K562 (cell line): Measurements from ENCODE around the gene CCL20. TPM values are rescaled to one million over a fixed set of nuclear protein-coding genes. Genes with fewer than 3 reads are reported as not detected.

Source experiments
- ATAC-seq: fragments of 200-7000 bp; cut with Tn5 transposase; 3 replicates; pipeline ENCODE4 v1.9.1; 2020; ENCODE audit warnings: moderate library complexity
- BruUV-seq: library from RNA; stranded (reverse); fragments of 400-500 nt; replicated peaks from 2 replicates; lab custom pipeline; 2021; lab: Mats Ljungman, UMichigan
- CTCF ChIA-PET: fragments of 300-600 bp; formaldehyde crosslinking; extraction: SDS; loops from one replicate; lab custom pipeline; 2021; ENCODE audit warnings: low intra/inter-chr PET ratio; lab: Yijun Ruan, JAX
- POLR2A ChIA-PET: fragments of 300-600, 350-650 bp; sonication (Branson Sonifier 250); formaldehyde crosslinking; extraction: SDS; loops from one replicate; lab custom pipeline; 2021; ENCODE audit warnings: antibody characterized with exemption, inconsistent platforms; lab: Yijun Ruan, JAX
- DNase-seq, 4 experiments: peaks; one replicate each; pipeline versions ENCODE4 v3.0.0 to v3.0.0-alpha.2; 2011 to 2018; ENCODE audit warnings: low spot score in 3 of 4, mixed read lengths in 3 of 4; ENCODE audit errors: extremely low read depth in 1 of 4
- FAIRE-seq: peaks from 2 replicates; lab custom pipeline; 2011; peaks lifted over from hg19 to GRCh38; lab: Jason Lieb, UNC
- H2AFZ ChIP-seq: 2 replicates; pipeline ENCODE4 v1.6.0; 2011; ENCODE audit warnings: low read depth, low read length, control low read depth, inconsistent platforms
- H3K27ac ChIP-seq: fragments of 200-600 bp; 3 replicates; pipeline ENCODE4 v1.8.0; 2011; ENCODE audit warnings: low read depth, mild to moderate bottlenecking, control low read depth, inconsistent platforms, low read length, moderate library complexity, mixed read lengths; ENCODE audit errors: extremely low read depth
- H3K27me3 ChIP-seq, 2 experiments: fragments of 300-600 bp in 1 of 2; 2 replicates in 1 of 2; 3 replicates in 1 of 2; pipeline versions ENCODE4 v1.6.0 to v1.8.0; 2011; ENCODE audit warnings: inconsistent platforms in 2 of 2, low read length in 2 of 2, mild to moderate bottlenecking in 1 of 2, mixed read lengths in 1 of 2, moderate library complexity in 1 of 2; ENCODE audit not compliant: control insufficient read depth in 2 of 2, insufficient read depth in 2 of 2
- H3K36me3 ChIP-seq: fragments of 300-600 bp; 3 replicates; pipeline ENCODE4 v1.8.0; 2011; ENCODE audit warnings: mild to moderate bottlenecking, low read length, inconsistent platforms; ENCODE audit not compliant: control insufficient read depth, insufficient read depth
- H3K4me1 ChIP-seq, 2 experiments: fragments of 200-600 bp in 1 of 2; replicated peaks in 1 of 2; 2 replicates in 1 of 2; 3 replicates in 1 of 2; pipeline versions ENCODE4 v1.5.1 to v1.8.0; 2011; ENCODE audit warnings: inconsistent platforms in 2 of 2, low read length in 2 of 2, mild to moderate bottlenecking in 1 of 2, mixed read lengths in 1 of 2, moderate library complexity in 1 of 2; ENCODE audit not compliant: control insufficient read depth in 2 of 2, insufficient read depth in 2 of 2
- H3K4me2 ChIP-seq: 2 replicates; pipeline ENCODE4 v1.6.1; 2011; ENCODE audit warnings: low read length, control low read depth, inconsistent platforms, mixed read lengths; ENCODE audit not compliant: insufficient read depth
- H3K4me3 ChIP-seq: fragments of 200-600 bp; sonication (generic), shearing (Covaris generic); 2 replicates; pipeline ENCODE4 v1.5.1; 2016; ENCODE audit warnings: control low read depth, inconsistent platforms
- H3K79me2 ChIP-seq: fragments of 200-600 bp; 3 replicates; pipeline ENCODE4 v1.8.0; 2011; ENCODE audit warnings: low read length, inconsistent platforms; ENCODE audit not compliant: control insufficient read depth, insufficient read depth
- H3K9ac ChIP-seq, 2 experiments: 2 replicates each; pipeline versions ENCODE4 v1.6.0 to v1.6.1; 2011; ENCODE audit warnings: low read depth in 2 of 2, low read length in 2 of 2, control low read depth in 1 of 2, inconsistent platforms in 1 of 2, mild to moderate bottlenecking in 1 of 2, mixed read lengths in 1 of 2; ENCODE audit not compliant: insufficient read depth in 1 of 2
- H3K9me1 ChIP-seq: one replicate; pipeline ENCODE4 v1.6.0; 2011; ENCODE audit warnings: inconsistent platforms, mild to moderate bottlenecking, low read length, moderate library complexity; ENCODE audit not compliant: control insufficient read depth, insufficient read depth
- H3K9me3 ChIP-seq: replicated peaks from 2 replicates; pipeline ENCODE4 v1.5.1; 2011; ENCODE audit warnings: low read depth, low read length, inconsistent platforms; ENCODE audit not compliant: control insufficient read depth, insufficient read depth
- H4K20me1 ChIP-seq: replicated peaks from 2 replicates; pipeline ENCODE4 v1.6.1; 2011; ENCODE audit warnings: low read length, inconsistent platforms, mixed read lengths; ENCODE audit not compliant: control insufficient read depth, insufficient read depth
- BCL6 ChIP-seq: fragments of 250-450 bp; sonication (Bioruptor Pico); IDR thresholded peaks from 2 replicates; pipeline ENCODE4 v1.4.0; 2020
- CC2D1A ChIP-seq: fragments of 450-650 bp; IDR thresholded peaks from 2 replicates; pipeline ENCODE4 v1.6.1; 2017; ENCODE audit warnings: mild to moderate bottlenecking
- CCAR2 ChIP-seq: fragments of 200-400 bp; formaldehyde crosslinking; IDR thresholded peaks from 2 replicates; pipeline ENCODE4 v1.6.1; 2017; ENCODE audit warnings: mild to moderate bottlenecking, low read depth, low read length
- CREB1 ChIP-seq, 2 experiments: sonication (generic) in 1 of 2; formaldehyde crosslinking in 1 of 2; IDR thresholded peaks; 2 replicates each; pipeline versions ENCODE4 v1.6.1 to v1.8.0; 2012 to 2022; ENCODE audit warnings: inconsistent platforms in 1 of 2, mild to moderate bottlenecking in 1 of 2, missing genetic modification reagents in 1 of 2, moderate library complexity in 1 of 2
- GTF2B ChIP-seq: IDR thresholded peaks from 2 replicates; pipeline ENCODE4 v1.6.1; 2011; ENCODE audit not compliant: insufficient read length; ENCODE audit errors: extremely low read depth
- HDAC8 ChIP-seq: fragments of 450-650 bp; IDR thresholded peaks from 2 replicates; pipeline ENCODE4 v1.6.1; 2016; ENCODE audit warnings: mild to moderate bottlenecking, missing genetic modification characterization, moderate library complexity, missing compliant biosample characterization
- PTTG1 ChIP-seq: fragments of 450-650 bp; IDR thresholded peaks from 2 replicates; pipeline ENCODE4 v1.6.1; 2016; ENCODE audit warnings: low read depth, mild to moderate bottlenecking, missing genetic modification characterization, missing compliant biosample characterization
- PYGO2 ChIP-seq: fragments of 450-650 bp; IDR thresholded peaks from 2 replicates; pipeline ENCODE4 v1.6.1; 2016; ENCODE audit warnings: mild to moderate bottlenecking, missing genetic modification characterization, moderate library complexity, missing compliant biosample characterization
- TAF1 ChIP-seq: IDR thresholded peaks from 2 replicates; pipeline ENCODE4 v1.6.1; 2011; ENCODE audit warnings: mild to moderate bottlenecking, low read length, moderate library complexity; ENCODE audit not compliant: insufficient read depth, control insufficient read depth, severe bottlenecking; ENCODE audit errors: extremely low read depth
- TCF7 ChIP-seq: sonication (generic); IDR thresholded peaks from 2 replicates; pipeline ENCODE4 v1.6.1; 2016; ENCODE audit warnings: antibody characterized with exemption, borderline replicate concordance
- ZNF263 ChIP-seq: sonication (generic); formaldehyde crosslinking; IDR thresholded peaks from 2 replicates; pipeline ENCODE4 v1.8.0; 2022; ENCODE audit warnings: mild to moderate bottlenecking, missing genetic modification reagents, borderline replicate concordance
- ZNF592 ChIP-seq: fragments of 450-650 bp; IDR thresholded peaks from 2 replicates; pipeline ENCODE4 v1.6.1; 2017; ENCODE audit warnings: antibody characterized with exemption, mild to moderate bottlenecking
- ZNF655 ChIP-seq: fragments of 250-450 bp; sonication (Bioruptor Pico); IDR thresholded peaks from 2 replicates; pipeline ENCODE4 v1.5.0; 2021
- ZNF764 ChIP-seq: fragments of 250-450 bp; sonication (Bioruptor Pico); IDR thresholded peaks from 2 replicates; pipeline ENCODE4 v1.4.0; 2020; ENCODE audit warnings: low read depth, mild to moderate bottlenecking, moderate library complexity
- ZNF79 ChIP-seq: fragments of 250-450 bp; sonication (Bioruptor Pico); IDR thresholded peaks from 2 replicates; pipeline ENCODE4 v1.4.0; 2020; ENCODE audit warnings: low read depth, mild to moderate bottlenecking, moderate library complexity
- WGBS: fragments of 100-300 bp; shearing (Covaris generic); methylation state at CpG from one replicate; pipeline ENCODE4 v1.1.6; 2016; ENCODE audit warnings: low coverage, mixed read lengths; ENCODE audit not compliant: insufficient coverage; ENCODE audit errors: missing lambda C conversion rate; 5-methylcytosine and 5-hydroxymethylcytosine counted together
- in situ Hi-C: fragments of 300-500 bp; cut with MboI; formaldehyde crosslinking; loops from 4 replicates; pipeline ENCODE4 v1.15.0; 2018; ENCODE audit warnings: inconsistent platforms, mixed read lengths
- intact Hi-C: fragments of 100-400 bp; cut with micrococcal nuclease; formaldehyde crosslinking; loops from 2 replicates; pipeline ENCODE4 v1.14.2; 2022
- polyA plus RNA-seq, 8 experiments: library from polyadenylated mRNA; depleted of rRNA in 4 of 8; stranded (reverse) in 5 of 8; unstranded in 3 of 8; fragments of >200 nt; fragmentation: Nextera tagmentation in 2 of 8; fragmentation: Illumina TruSeq in 1 of 8; extraction: Ambion mirVana in 2 of 8; extraction: Trizol in 1 of 8; gene quantifications; 2 replicates each; pipeline versions ENCODE4 v1.2.1 to v1.2.3, GENCODE V29; 2011 to 2014; ENCODE audit warnings: inconsistent platforms in 1 of 8, missing spikeins in 1 of 8
- total RNA-seq, 7 experiments: library from RNA; depleted of rRNA in 6 of 7; stranded (reverse); fragments of >200 nt in 6 of 7; fragmentation: Illumina TruSeq in 2 of 7; extraction: Trizol in 2 of 7; gene quantifications; 2 replicates each; pipeline versions ENCODE4 v1.2.1 to v1.2.3, GENCODE V29; 2011 to 2021; ENCODE audit warnings: low replicate concordance in 1 of 7

Gene CCL20
- total and polyA plus RNA-seq, 9 of the 15 experiments (the other 6 are each of a cell fraction or from before 2014, with no cell fraction given): 0.29 TPM; not detected in 8

GRCh38 chr2:227846831-227847230 is 33.2 kb downstream of the CCL20 start (continued):
- TF ChIP-seq ZNF655 (CRISPR knock-in tag) (no peak), ZNF263 (CRISPR knock-in tag) (no peak), CC2D1A (no peak), BCL6 (CRISPR knock-in tag) (no peak), ZNF764 (CRISPR knock-in tag) (no peak), PTTG1 (tag) (no peak), CCAR2 (no peak)

GRCh38 chr2:227848146-227848545 is 34.5 kb downstream of the CCL20 start:
- no peak overlapping the region for H3K4me2 ChIP-seq
- H3K27me3 ChIP-seq: no peaks in the 10 kb centered on the region
- H3K36me3 ChIP-seq: no peaks in the 10 kb centered on the region
- BruUV-seq: no TSS peak
- in situ Hi-C loops: no loop called here
- H3K4me1 ChIP-seq: no peaks in the 10 kb centered on the region
- intact Hi-C loops: no loop called here
- H3K9me1 ChIP-seq: no peaks in the 10 kb centered on the region
- H4K20me1 ChIP-seq: no peaks in the 10 kb centered on the region
- ATAC-seq: no peak
- H3K27ac ChIP-seq: no peak overlapping the region
- H3K9ac ChIP-seq: no peak overlapping the region
- no peak overlapping the region for H3K4me3 ChIP-seq
- no peak overlapping the region for H2AFZ ChIP-seq
- no peak for DNase-seq
- no peak for FAIRE-seq
- CTCF ChIA-PET: no interaction called here
- 0% methylated on average over 3 of the region's 3 CpGs for WGBS
- POLR2A ChIA-PET: no interaction called here
- H3K79me2 ChIP-seq: no peaks in the 10 kb centered on the region
- H3K9me3 ChIP-seq: no peaks in the 10 kb centered on the region
- TF ChIP-seq HDAC8 (tag) (no peak), ZNF592 (no peak), TAF1 (no peak), TCF7 (no peak), ZNF79 (no peak), GTF2B (no peak), CREB1 (IDR thresholded peaks at IDR 0.05) (no peak), CREB1 (CRISPR knock-in tag; IDR thresholded peaks at IDR 0.05) (no peak), PYGO2 (tag) (no peak)
